ENCODE data around the gene ORMDL1. TPM values are rescaled to one million over a fixed set of nuclear protein-coding genes. Genes with fewer than 3 reads are reported as not detected.

ORMDL1 gene
- total RNA-seq, 1 donor from 2014 or later: 63.7 TPM

- DNase-seq (ENCODE audit: extremely low spot score, unreplicated experiment): no peak
- Mint-ChIP-seq H3K27ac (ENCODE audit: unreplicated experiment) (no peak overlapping the region), H3K4me3 (ENCODE audit: unreplicated experiment) (no peak overlapping the region), H3K9me3 (ENCODE audit: unreplicated experiment) (no peaks in the 10 kb centered on the region), H3K4me1 (ENCODE audit: unreplicated experiment) (no peaks in the 10 kb centered on the region), H3K27me3 (ENCODE audit: unreplicated experiment) (no peaks in the 10 kb centered on the region), H3K36me3 (ENCODE audit: unreplicated experiment) (peaks cover 15% of the 10 kb centered on the region)
- no peak for TF ChIP-seq CTCF (IDR thresholded peaks at IDR 0.05)
These were observed 40.7 kb upstream of the ORMDL1 start for GRCh38 chr2:189824694-189825396.

- H3K27ac Mint-ChIP-seq (ENCODE audit: unreplicated experiment): peak overlapping the region; percentile 51
- DNase-seq (ENCODE audit: extremely low spot score, unreplicated experiment): no peak
- TF ChIP-seq CTCF (IDR thresholded peaks at IDR 0.05): no peak
These were observed 38.0 kb upstream of the ORMDL1 start for GRCh38 chr2:189821953-189822748.

GRCh38 chr2:189819297-189819704 lies 35.2 kb upstream of the ORMDL1 start:
- Mint-ChIP-seq H3K9me3 (ENCODE audit: unreplicated experiment) (no peaks in the 10 kb centered on the region), H3K36me3 (ENCODE audit: unreplicated experiment) (peaks cover 40% of the 10 kb centered on the region), H3K27ac (ENCODE audit: unreplicated experiment) (no peak overlapping the region), H3K4me3 (ENCODE audit: unreplicated experiment) (no peak overlapping the region), H3K27me3 (ENCODE audit: unreplicated experiment) (no peaks in the 10 kb centered on the region), H3K4me1 (ENCODE audit: unreplicated experiment) (no peaks in the 10 kb centered on the region)
- TF ChIP-seq CTCF (IDR thresholded peaks at IDR 0.05): no peak
- DNase-seq (ENCODE audit: extremely low spot score, unreplicated experiment): no peak

More at GRCh38 chr2:189821953-189822748, 38.0 kb upstream of the ORMDL1 start:
- peaks cover 32% of the 10 kb centered on the region for H3K36me3 Mint-ChIP-seq (ENCODE audit: unreplicated experiment)
- no peaks in the 10 kb centered on the region for H3K27me3 Mint-ChIP-seq (ENCODE audit: unreplicated experiment)
- H3K4me1 Mint-ChIP-seq (ENCODE audit: unreplicated experiment): no peaks in the 10 kb centered on the region
- no peak overlapping the region for H3K4me3 Mint-ChIP-seq (ENCODE audit: unreplicated experiment)
- no peaks in the 10 kb centered on the region for H3K9me3 Mint-ChIP-seq (ENCODE audit: unreplicated experiment)

- Mint-ChIP-seq H3K9me3 (ENCODE audit: unreplicated experiment) (no peaks in the 10 kb centered on the region), H3K36me3 (ENCODE audit: unreplicated experiment) (peaks cover 47% of the 10 kb centered on the region), H3K4me3 (ENCODE audit: unreplicated experiment) (no peak overlapping the region), H3K27me3 (ENCODE audit: unreplicated experiment) (no peaks in the 10 kb centered on the region), H3K4me1 (ENCODE audit: unreplicated experiment) (no peaks in the 10 kb centered on the region), H3K27ac (ENCODE audit: unreplicated experiment) (no peak overlapping the region)
- no peak for DNase-seq (ENCODE audit: extremely low spot score, unreplicated experiment)
- TF ChIP-seq CTCF (IDR thresholded peaks at IDR 0.05): no peak
These were observed 34.3 kb upstream of the ORMDL1 start for GRCh38 chr2:189818249-189819038.

All from osteocyte (in vitro differentiated cells).